ENCODE measurements around the gene EAF1.

EAF1 gene

GRCh38 chr3:15428539-15428938 is 1.1 kb downstream of the EAF1 start:
- ChIA-PET CTCF (interaction anchor here (2.1 kb wide), 1 partner anchor 161 kb away, joined by 4 read pairs; no protein-coding TSS in a partner anchor), POLR2A (no interaction called here)
- H3K27ac ChIP-seq (ENCODE audit: extremely low read depth, low read depth, low read length): no peak overlapping the region
- 0 out of 2 replicates have a peak, but pooled peaks cover 5% of the 10 kb centered on the region for H3K4me1 ChIP-seq (ENCODE audit: control insufficient read depth, insufficient read depth, low read length)
- H3K4me3 ChIP-seq (ENCODE audit: low read depth, low read length): peak overlapping the region; percentile 74
- H3K36me3 ChIP-seq (ENCODE audit: control insufficient read depth in 2 of 2, insufficient read depth in 1 of 2, low read length in 2 of 2): peaks cover 20 to 47% of the 10 kb centered on the region in 2 experiments
- TF ChIP-seq ZSCAN4 (tag by site-specific recombination; IDR thresholded peaks at IDR 0.05) (no peak), ZNF266 (tag by site-specific recombination; IDR thresholded peaks at IDR 0.05; ENCODE audit: low read depth) (no peak), ZNF174 (tag by site-specific recombination; IDR thresholded peaks at IDR 0.05) (no peak), ZNF18 (tag by site-specific recombination; IDR thresholded peaks at IDR 0.05) (no peak), ZNF664 (tag by site-specific recombination; IDR thresholded peaks at IDR 0.05) (no peak), ZNF132 (tag by site-specific recombination; IDR thresholded peaks at IDR 0.05; ENCODE audit: borderline replicate concordance) (no peak), ZNF341 (tag by site-specific recombination; IDR thresholded peaks at IDR 0.05; ENCODE audit: low read depth) (peak; percentile 76), SP7 (tag by site-specific recombination; IDR thresholded peaks at IDR 0.05) (peak; percentile 91), ZBTB1 (tag by site-specific recombination; IDR thresholded peaks at IDR 0.05) (no peak)
- H3K9me3 ChIP-seq (ENCODE audit: control insufficient read depth, insufficient read depth, low read depth, low read length): no peaks in the 10 kb centered on the region

- Histone ChIP-seq H3K27ac (ENCODE audit: extremely low read depth, low read depth, low read length) (no peak overlapping the region), H3K36me3 (ENCODE audit: control insufficient read depth in 2 of 2, insufficient read depth in 1 of 2, low read length in 2 of 2) (peaks cover 19 to 47% of the 10 kb centered on the region in 2 experiments), H3K4me1 (ENCODE audit: control insufficient read depth, insufficient read depth, low read length) (0 out of 2 replicates have a peak, but pooled peaks cover 5% of the 10 kb centered on the region), H3K4me3 (ENCODE audit: low read depth, low read length) (peak overlapping the region; percentile 74), H3K9me3 (ENCODE audit: control insufficient read depth, insufficient read depth, low read depth, low read length) (no peaks in the 10 kb centered on the region)
- POLR2A ChIA-PET: no interaction called here
- TF ChIP-seq ZNF19 (tag by site-specific recombination; IDR thresholded peaks at IDR 0.05; ENCODE audit: low read depth): no peak
- TF ChIP-seq ZNF121 (tag by site-specific recombination; IDR thresholded peaks at IDR 0.05): peak; percentile 85
- CTCF ChIA-PET: interaction anchor here (0.7 to 2.1 kb wide), 2 partner anchors 10 to 161 kb away, joined by 3 to 4 read pairs; no protein-coding TSS in a partner anchor
Observed at GRCh38 chr3:15429080-15429479, 1.7 kb downstream of the EAF1 start.

GRCh38 chr3:15430624-15431023 is 3.2 kb downstream of the EAF1 start:
- no peak overlapping the region for H3K27ac ChIP-seq (ENCODE audit: extremely low read depth, low read depth, low read length)
- peaks cover 26 to 50% of the 10 kb centered on the region in 2 experiments for H3K36me3 ChIP-seq (ENCODE audit: control insufficient read depth in 2 of 2, insufficient read depth in 1 of 2, low read length in 2 of 2)
- 0 out of 2 replicates have a peak, but pooled peaks cover 5% of the 10 kb centered on the region for H3K4me1 ChIP-seq (ENCODE audit: control insufficient read depth, insufficient read depth, low read length)
- CTCF ChIA-PET: interaction anchor here (0.6 to 2.1 kb wide), 6 partner anchors 23 to 478 kb away, joined by 3 to 9 read pairs (median 4); no protein-coding TSS in a partner anchor
- POLR2A ChIA-PET: no interaction called here
- no peaks in the 10 kb centered on the region for H3K9me3 ChIP-seq (ENCODE audit: control insufficient read depth, insufficient read depth, low read depth, low read length)
- no peak overlapping the region for H3K4me3 ChIP-seq (ENCODE audit: low read depth, low read length)
- TF ChIP-seq ZSCAN30 (tag by site-specific recombination; IDR thresholded peaks at IDR 0.05) (no peak), HIC1 (tag by site-specific recombination; IDR thresholded peaks at IDR 0.05) (no peak), ZBTB10 (tag by site-specific recombination; IDR thresholded peaks at IDR 0.05) (no peak), ZNF600 (tag by site-specific recombination; IDR thresholded peaks at IDR 0.05) (no peak), BCL11B (tag by site-specific recombination; IDR thresholded peaks at IDR 0.05; ENCODE audit: low read depth) (no peak), ZNF658 (tag by site-specific recombination; IDR thresholded peaks at IDR 0.05) (no peak), KLF7 (tag by site-specific recombination; IDR thresholded peaks at IDR 0.05; ENCODE audit: borderline replicate concordance) (no peak), ZNF488 (tag by site-specific recombination; IDR thresholded peaks at IDR 0.05) (no peak), ZNF501 (tag by site-specific recombination; IDR thresholded peaks at IDR 0.05) (no peak), KLF1 (tag by site-specific recombination; IDR thresholded peaks at IDR 0.05) (no peak), ZNF239 (tag by site-specific recombination; IDR thresholded peaks at IDR 0.05) (no peak), ZNF433 (tag by site-specific recombination; IDR thresholded peaks at IDR 0.05; ENCODE audit: low read depth) (no peak), YY2 (tag by site-specific recombination; IDR thresholded peaks at IDR 0.05) (no peak), ZNF10 (tag by site-specific recombination; IDR thresholded peaks at IDR 0.05) (no peak)
